ENCODE results near the gene ELOVL5.
"Not testable (repeated sequence)": the region's sequence is repeated elsewhere in the genome, so short reads cannot be mapped to it uniquely, and the experiment has no call there.

Gene ELOVL5

DNA sequence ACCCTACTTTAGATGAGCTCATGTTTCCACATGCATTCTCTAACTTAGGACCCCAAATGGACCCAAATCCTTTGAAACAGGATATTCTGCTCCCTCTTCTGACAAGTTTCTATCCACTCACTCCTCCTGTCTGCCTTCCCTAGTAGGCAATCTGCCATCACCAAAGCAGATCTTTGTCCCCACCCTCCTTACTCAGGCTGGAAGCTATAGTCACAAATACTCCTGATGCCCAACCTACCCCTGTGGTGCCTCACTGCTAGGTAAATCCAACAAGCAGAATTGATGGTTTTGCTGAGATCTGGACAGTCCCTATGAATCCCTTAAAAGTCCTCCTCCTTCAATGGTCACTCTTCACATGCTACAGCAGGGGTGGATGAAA is 21.7 kb downstream of the ELOVL5 start:
- DNase-seq = no peak

DNA sequence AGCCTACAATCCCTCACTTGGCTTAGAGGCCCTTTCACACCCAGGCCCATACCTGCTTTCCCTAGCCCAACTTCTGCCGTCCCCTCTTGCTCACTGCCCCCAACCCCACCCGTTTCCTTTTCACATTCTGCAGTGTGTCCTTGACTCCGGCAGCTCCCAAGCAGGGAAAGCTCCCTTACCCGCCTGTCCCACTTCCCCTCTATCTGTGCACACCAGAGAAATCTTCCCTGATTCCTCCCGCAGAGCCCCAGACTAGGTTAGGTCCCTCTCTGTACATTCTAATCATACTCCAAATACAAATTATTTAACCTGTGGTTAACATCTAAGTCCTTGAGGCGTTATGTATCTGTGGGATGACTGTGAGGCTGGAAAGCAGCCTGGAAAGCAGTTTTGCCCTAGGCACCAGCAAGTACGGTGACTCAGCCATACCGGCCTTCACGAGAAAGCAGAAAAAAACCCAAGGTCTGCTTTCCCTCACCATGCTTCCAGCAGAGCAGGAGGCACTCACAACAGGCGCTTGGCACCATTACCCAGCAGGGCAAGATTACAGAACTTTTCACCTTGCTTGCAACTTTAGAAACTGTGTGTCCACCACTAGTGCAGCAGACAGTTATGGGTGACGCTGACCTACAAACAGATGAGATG is 22.3 kb downstream of the ELOVL5 start:
- no peak for DNase-seq

GRCh38 chr6:53325785-53326184 is 23.0 kb downstream of the ELOVL5 start:
- DNase-seq = no peak

DNA sequence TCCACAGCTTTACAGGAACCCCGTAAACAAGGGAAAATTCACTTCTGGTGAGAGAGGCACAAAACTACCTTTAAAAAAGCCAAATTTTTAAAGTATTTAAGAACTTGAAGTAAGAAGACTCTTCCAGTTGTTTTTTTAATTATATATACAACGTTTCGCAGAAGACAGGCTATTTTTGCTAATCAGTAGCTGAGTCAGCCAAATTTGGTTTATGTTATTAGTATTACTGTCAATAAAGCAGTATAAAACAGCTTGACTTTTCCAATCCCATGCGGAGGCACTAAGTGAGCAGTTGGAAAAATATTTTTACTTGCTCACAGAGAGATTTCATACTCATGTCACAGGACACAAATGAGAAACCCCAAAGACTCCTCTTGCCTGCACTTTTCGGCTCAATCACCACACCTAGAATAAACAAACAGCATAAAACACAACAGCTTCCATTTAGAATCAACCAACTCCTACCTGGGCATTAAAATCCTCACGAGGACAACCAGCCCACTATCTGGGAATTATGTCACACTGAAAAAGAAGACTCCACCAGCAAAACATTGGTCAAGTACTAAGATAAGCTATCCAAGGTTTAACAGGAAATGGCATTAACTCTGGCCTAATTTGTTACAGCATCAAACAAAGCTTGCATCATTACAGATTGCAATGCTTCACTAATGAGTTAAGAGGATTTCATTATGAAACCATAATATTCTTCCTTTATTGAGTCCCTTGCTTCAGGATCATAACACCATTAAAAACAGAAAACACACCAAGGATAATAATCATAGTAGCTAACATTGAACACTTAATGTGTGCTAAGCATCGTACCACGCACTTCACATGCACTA is 26.3 kb downstream of the ELOVL5 start:
- DNase-seq = no peak

DNA sequence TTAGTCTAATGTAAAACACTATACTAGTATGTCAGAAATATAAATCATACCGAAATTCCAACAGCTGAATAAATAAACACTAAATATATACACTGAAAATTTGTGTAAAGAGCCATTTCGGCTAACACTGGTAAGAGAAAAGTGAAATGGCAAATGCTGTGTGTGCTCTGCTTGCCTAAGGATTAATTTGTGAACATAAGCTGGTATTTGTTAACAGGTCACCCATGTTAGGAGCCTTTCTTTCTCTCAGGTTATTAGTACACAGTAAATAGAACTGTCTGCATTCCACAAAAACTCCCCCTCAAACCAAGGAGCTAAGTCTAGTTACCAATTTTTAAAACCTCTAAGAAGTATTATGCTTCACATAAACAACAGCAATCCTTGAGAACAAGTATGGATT is 27.0 kb downstream of the ELOVL5 start:
- DNase-seq = no peak

- DNase-seq = no peak
Observed at GRCh38 chr6:53320964-53321363, 27.8 kb downstream of the ELOVL5 start.

- no peak for DNase-seq
Observed at GRCh38 chr6:53318429-53318828, 30.3 kb downstream of the ELOVL5 start.

DNA sequence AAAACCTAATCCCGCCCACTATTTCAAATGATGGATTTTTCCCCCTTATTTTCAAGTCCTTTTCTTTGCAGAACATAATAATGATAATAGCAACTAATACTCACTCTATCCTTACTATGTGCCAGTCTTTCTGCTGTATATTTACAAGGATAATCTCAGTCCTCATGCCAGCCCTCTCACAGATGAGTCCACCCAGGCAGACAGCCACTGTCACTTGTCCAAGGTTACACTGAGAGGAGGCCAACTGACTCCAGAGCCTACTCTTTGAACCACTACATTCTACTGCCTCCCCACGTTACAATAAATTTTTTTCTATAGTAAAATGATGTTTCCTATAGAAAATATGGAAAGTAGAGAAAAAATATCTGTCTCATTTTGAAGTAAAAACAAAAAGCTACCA is 30.9 kb downstream of the ELOVL5 start:
- DNase-seq = no peak

GRCh38 chr6:53317299-53317698 is 31.5 kb downstream of the ELOVL5 start:
- DNase-seq = not testable (repeated sequence)

DNA sequence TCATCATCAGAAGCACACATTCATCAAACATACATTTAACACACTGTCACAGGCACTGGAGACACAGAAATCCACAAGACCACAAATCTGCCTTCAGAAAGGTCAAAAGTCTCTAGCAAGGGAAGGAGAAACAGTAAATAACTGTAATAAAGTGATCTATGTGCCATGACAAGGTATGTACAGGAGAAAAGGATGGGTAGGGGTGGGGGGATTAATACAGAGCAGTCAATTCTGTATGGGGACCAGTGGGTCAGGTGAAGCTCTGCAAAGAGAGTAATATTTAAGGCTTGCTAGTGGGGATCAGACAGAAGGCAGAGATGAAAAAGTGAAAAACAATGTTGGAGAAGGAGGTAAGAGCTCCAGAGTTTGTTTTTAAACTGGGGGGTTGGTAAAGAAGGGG is 32.6 kb downstream of the ELOVL5 start:
- DNase-seq = no peak

- no peak for DNase-seq
Observed at GRCh38 chr6:53315086-53315724, 33.5 kb downstream of the ELOVL5 start.

- DNase-seq = no peak
Observed at GRCh38 chr6:53313784-53314400, 34.9 kb downstream of the ELOVL5 start.

GRCh38 chr6:53312355-53312754 is 36.4 kb downstream of the ELOVL5 start:
- no peak for DNase-seq

DNA sequence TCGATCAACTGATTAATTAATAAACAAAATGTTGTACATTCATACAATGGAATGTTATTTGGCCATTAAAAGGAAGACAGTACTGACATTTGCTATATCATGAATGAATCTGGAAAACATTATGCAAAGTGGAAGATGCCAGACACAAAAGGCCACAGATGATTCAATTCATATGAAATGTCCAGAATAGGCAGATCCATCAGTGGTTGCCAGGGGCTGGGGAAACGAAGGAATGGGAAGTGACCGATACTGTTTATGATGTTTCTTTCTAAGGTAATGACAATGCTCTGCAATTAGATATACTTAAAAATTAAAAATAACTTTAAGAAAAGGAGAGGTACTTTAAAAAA is 37.2 kb downstream of the ELOVL5 start:
- no peak for DNase-seq

DNA sequence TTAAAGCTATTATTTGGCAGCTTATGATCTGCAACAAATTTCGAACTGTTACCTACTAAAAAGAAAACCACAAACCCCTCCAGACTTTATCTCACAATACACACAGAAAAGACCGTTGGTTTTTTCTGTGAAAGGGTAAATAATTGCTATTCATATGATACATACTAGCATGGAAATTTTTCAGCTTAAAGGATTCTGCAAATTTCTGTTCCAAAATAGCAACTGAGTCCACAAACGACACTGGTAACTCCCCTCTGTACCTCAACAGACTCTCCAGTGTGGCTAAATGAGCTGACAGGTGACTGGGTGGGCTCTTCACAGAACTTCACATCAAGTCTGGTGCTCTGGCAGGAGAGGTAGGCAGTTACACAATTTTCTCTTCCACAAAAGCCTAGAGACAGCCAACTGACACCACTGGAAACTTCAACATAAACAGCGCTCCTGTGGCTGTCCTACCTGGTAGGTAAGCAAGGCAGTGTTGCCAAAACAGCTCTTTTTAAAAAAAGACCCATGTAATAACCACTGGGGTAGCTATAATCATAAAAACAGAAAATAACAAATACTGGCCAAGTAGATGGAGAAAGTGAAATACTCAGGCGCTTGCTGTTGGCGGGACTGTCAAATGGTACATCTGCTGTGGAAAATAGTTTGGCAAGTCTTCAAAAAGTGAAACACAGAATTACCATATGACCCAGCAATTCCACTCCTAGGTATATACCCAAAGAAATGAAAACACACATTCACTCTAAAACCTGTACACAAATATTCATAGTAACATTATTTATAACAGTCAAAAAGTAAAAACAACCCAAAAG is 37.8 kb downstream of the ELOVL5 start:
- DNase-seq = no peak

GRCh38 chr6:53309901-53310300 is 38.8 kb downstream of the ELOVL5 start:
- no peak for DNase-seq

- peak; percentile 55 for DNase-seq
Observed at GRCh38 chr6:53309059-53309900, 39.5 kb downstream of the ELOVL5 start.

GRCh38 chr6:53306819-53307347 is 41.9 kb downstream of the ELOVL5 start:
- no peak for DNase-seq

DNA sequence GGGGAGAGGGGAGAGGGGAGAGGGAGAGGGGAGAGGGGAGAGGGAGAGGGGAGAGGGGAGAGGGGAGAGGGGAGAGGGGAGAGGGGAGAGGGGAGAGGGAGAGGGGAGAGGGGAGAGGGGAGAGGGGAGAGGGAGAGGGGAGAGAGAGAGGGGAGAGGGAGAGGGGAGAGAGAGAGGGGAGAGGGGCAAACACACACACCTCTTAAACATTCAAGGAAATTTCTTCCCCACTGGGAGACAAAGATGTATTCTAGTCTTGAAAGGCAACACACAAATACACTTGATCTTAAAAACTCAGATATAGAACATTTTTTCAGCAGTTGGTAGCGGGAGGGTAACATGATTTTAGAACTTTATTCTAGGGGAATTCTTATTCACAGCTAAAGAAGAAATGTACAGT is 42.5 kb downstream of the ELOVL5 start:
- not testable (repeated sequence) for DNase-seq

GRCh38 chr6:53305506-53306005 is 43.2 kb downstream of the ELOVL5 start:
- DNase-seq = not testable (repeated sequence)

DNA sequence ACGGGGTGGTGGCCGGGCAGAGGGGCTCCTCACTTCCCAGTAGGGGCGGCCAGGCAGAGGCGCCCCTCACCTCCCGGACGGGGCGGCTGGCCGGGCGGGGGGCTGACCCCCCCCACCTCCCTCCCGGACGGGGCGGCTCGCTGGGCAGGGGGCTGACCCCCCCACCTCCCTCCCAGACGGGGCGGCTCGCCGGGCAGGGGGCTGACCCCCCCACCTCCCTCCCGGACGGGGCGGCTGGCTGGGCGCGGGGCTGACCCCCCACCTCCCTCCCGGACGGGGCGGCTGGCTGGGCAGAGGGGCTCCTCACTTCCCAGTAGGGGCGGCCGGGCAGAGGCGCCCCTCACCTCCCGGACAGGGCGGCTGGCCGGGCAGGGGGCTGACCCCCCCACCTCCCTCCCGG is 43.8 kb downstream of the ELOVL5 start:
- not testable (repeated sequence) for DNase-seq
